ENCODE data around the gene SLC6A16.

DNA sequence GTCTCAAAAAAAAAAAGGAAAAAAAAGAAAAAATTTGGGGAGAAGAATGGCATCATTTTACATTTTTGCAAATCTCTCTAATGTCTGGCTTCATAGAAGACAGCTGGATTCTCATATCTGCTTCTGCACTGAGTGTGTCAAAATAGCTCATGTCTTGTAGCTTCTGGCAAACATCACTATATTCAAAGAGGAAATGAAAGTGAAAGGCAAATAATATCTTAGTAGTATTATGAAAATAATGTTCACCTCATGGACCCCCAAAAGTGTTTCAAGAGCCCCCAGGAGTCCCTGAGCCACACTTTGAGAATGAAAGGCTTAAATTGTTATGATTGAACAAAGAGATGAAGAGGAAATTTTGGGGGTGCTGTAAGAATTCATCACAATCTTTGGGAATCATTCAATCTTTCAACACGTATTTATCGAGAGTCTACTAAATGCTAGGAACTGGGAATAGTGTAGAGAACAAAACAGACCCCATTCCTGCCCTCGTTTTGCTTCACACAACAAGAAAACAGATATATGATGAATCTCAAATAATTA, 1.2 kb upstream of the SLC6A16 start:
- TF ChIP-seq, protein P1, sequence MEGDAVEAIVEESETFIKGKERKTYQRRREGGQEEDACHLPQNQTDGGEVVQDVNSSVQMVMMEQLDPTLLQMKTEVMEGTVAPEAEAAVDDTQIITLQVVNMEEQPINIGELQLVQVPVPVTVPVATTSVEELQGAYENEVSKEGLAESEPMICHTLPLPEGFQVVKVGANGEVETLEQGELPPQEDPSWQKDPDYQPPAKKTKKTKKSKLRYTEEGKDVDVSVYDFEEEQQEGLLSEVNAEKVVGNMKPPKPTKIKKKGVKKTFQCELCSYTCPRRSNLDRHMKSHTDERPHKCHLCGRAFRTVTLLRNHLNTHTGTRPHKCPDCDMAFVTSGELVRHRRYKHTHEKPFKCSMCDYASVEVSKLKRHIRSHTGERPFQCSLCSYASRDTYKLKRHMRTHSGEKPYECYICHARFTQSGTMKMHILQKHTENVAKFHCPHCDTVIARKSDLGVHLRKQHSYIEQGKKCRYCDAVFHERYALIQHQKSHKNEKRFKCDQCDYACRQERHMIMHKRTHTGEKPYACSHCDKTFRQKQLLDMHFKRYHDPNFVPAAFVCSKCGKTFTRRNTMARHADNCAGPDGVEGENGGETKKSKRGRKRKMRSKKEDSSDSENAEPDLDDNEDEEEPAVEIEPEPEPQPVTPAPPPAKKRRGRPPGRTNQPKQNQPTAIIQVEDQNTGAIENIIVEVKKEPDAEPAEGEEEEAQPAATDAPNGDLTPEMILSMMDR (IDR thresholded peaks at IDR 0.05 in 2 of 3, conservative IDR thresholded peaks at IDR 0.05 in 1 of 3; ENCODE audit: borderline replicate concordance in 1 of 3, insufficient read depth in 1 of 3, low read depth in 2 of 3, low read length in 2 of 3) = no peak
- no peak for TF ChIP-seq POLR2A (IDR thresholded peaks at IDR 0.05; ENCODE audit: borderline replicate concordance, extremely low read depth, insufficient read depth, insufficient read length)
- no peak for TF ChIP-seq CEBPB (IDR thresholded peaks at IDR 0.05; ENCODE audit: low read depth)
- no peak for TF ChIP-seq ZFX (IDR thresholded peaks at IDR 0.05)
- TF ChIP-seq RAD21 (IDR thresholded peaks at IDR 0.05; ENCODE audit: low read depth) = no peak
- TF ChIP-seq REST (IDR thresholded peaks at IDR 0.05; ENCODE audit: low read depth) = no peak
- no peak for TF ChIP-seq EZH2phosphoT487 (IDR thresholded peaks at IDR 0.05; ENCODE audit: borderline replicate concordance)
- TF ChIP-seq SRF (IDR thresholded peaks at IDR 0.05; ENCODE audit: low read depth) = no peak
- TF ChIP-seq EZH2 (IDR thresholded peaks at IDR 0.05) = no peak
- no peak for TF ChIP-seq SIN3A (IDR thresholded peaks at IDR 0.05; ENCODE audit: low read depth)
- TF ChIP-seq JUND (IDR thresholded peaks at IDR 0.05) = no peak

All from HCT116 (cell line).